ENCODE data around the gene DOCK1. TPM values are rescaled to one million over a fixed set of nuclear protein-coding genes. Genes with fewer than 3 reads are reported as not detected.

The DOCK1 gene
- polyA plus RNA-seq, 1 of the 3 experiments (the other 2 are of a cell fraction): 15.5 TPM

- WGBS (ENCODE audit: low lambda C conversion rate): 94% methylated on average over 5 of the region's 5 CpGs
- TF ChIP-seq USF1 (IDR thresholded peaks at IDR 0.05; ENCODE audit: borderline replicate concordance, low read depth) (no peak), NRF1 (IDR thresholded peaks at IDR 0.05; ENCODE audit: low read depth, low read length) (no peak), MEF2A (IDR thresholded peaks at IDR 0.05; ENCODE audit: borderline replicate concordance, low read depth) (no peak), ELF1 (IDR thresholded peaks at IDR 0.05) (no peak), JUND (IDR thresholded peaks at IDR 0.05) (no peak), CTCF (IDR thresholded peaks at IDR 0.05) (no peak), TAF1 (IDR thresholded peaks at IDR 0.05; ENCODE audit: borderline replicate concordance, low read depth, low read length) (no peak), FOXM1 (IDR thresholded peaks at IDR 0.05; ENCODE audit: low read depth) (no peak), RFX5 (IDR thresholded peaks at IDR 0.05; ENCODE audit: low read length) (no peak), REST (IDR thresholded peaks at IDR 0.05; ENCODE audit: low read depth, low read length) (no peak), SMC3 (IDR thresholded peaks at IDR 0.05; ENCODE audit: low read depth, low read length) (no peak), FOXJ3 (CRISPR knock-in tag; IDR thresholded peaks at IDR 0.05) (no peak), NFIC (IDR thresholded peaks at IDR 0.05; ENCODE audit: borderline replicate concordance) (no peak), USF2 (IDR thresholded peaks at IDR 0.05; ENCODE audit: borderline replicate concordance, low read depth, low read length) (no peak), RCOR1 (IDR thresholded peaks at IDR 0.05; ENCODE audit: low read length) (no peak), ZBTB33 (IDR thresholded peaks at IDR 0.05; ENCODE audit: borderline replicate concordance, low read depth) (no peak)
- CTCF ChIA-PET: no interaction called here
These were observed 420.3 kb downstream of the DOCK1 start for GRCh38 chr10:127325506-127325905.

More at GRCh38 chr10:127325506-127325905, 420.3 kb downstream of the DOCK1 start:
- no peak overlapping the region for H2AFZ ChIP-seq (ENCODE audit: low read depth)
- H3K4me3 ChIP-seq (ENCODE audit: low read depth in 2 of 2, low read length in 1 of 2): no peak overlapping the region
- DNase-seq: no peak
- H3K27me3 ChIP-seq (ENCODE audit: insufficient read depth): no peaks in the 10 kb centered on the region
- no peaks in the 10 kb centered on the region for H3K9me2 ChIP-seq
- no peak overlapping the region for H3K4me2 ChIP-seq
- no peaks in the 10 kb centered on the region for H3K36me3 ChIP-seq (replicated peaks in 1 of 2; ENCODE audit: control insufficient read depth in 1 of 2, insufficient read depth in 2 of 2, low read length in 1 of 2)
- no peak overlapping the region for H3K27ac ChIP-seq (ENCODE audit: low read depth in 2 of 2, low read length in 1 of 2)
- H3K9me3 ChIP-seq: no peaks in the 10 kb centered on the region
- no peaks in the 10 kb centered on the region for H3F3A ChIP-seq (replicated peaks; ENCODE audit: insufficient read depth)
- H4K20me1 ChIP-seq (ENCODE audit: insufficient read depth): no peaks in the 10 kb centered on the region
- no peaks in the 10 kb centered on the region for H3K79me2 ChIP-seq (ENCODE audit: insufficient read depth)
- POLR2A ChIA-PET: no interaction called here
- no peaks in the 10 kb centered on the region for H3K4me1 ChIP-seq (ENCODE audit: control insufficient read depth in 1 of 2, insufficient read depth in 2 of 2, low read depth in 1 of 2, low read length in 1 of 2)
- no peak overlapping the region for H3K9ac ChIP-seq

All from SK-N-SH (cell line).